H1 (cell line): ENCODE measurements around the gene AMZ1. TPM values are rescaled to one million over a fixed set of nuclear protein-coding genes. Genes with fewer than 3 reads are reported as not detected.

Experiments
- CHD1 ChIP-seq: IDR thresholded peaks from 2 replicates; pipeline ENCODE4 v1.6.1; 2012; ENCODE audit warnings: low read depth, low read length, improper control_type of control experiment
- HDAC6 ChIP-seq: IDR thresholded peaks from one replicate; pipeline ENCODE4 v1.7.1; 2012; ENCODE audit warnings: low read depth, mild to moderate bottlenecking, inconsistent platforms, low read length, moderate library complexity
- NANOG ChIP-seq: IDR thresholded peaks from 2 replicates; pipeline ENCODE4 v1.6.1; 2011; ENCODE audit warnings: low read length, low read depth, mild to moderate bottlenecking, inconsistent platforms; ENCODE audit not compliant: insufficient read depth, poor library complexity, severe bottlenecking
- POLR2AphosphoS5 ChIP-seq: IDR thresholded peaks from 2 replicates; pipeline ENCODE4 v1.6.1; 2011; ENCODE audit warnings: low read depth, low read length
- POU5F1 ChIP-seq: IDR thresholded peaks from 2 replicates; pipeline ENCODE4 v1.6.1; 2011; ENCODE audit warnings: low read depth, mild to moderate bottlenecking, low read length, moderate library complexity
- ZNF274 ChIP-seq: IDR thresholded peaks from 2 replicates; pipeline ENCODE4 v1.7.0; 2012; ENCODE audit warnings: low read length, borderline replicate concordance; ENCODE audit errors: extremely low read depth
- polyA plus RNA-seq, 7 experiments: library from polyadenylated mRNA; depleted of rRNA in 3 of 7; stranded (reverse) in 5 of 7; unstranded in 2 of 7; fragments of >200 nt in 5 of 7; fragments of 200-250 nt in 2 of 7; gene quantifications; 1 replicate in 5 of 7; 2 replicates in 1 of 7; 4 replicates in 1 of 7; pipeline versions ENCODE4 v1.2.1 to v1.2.3, GENCODE V29; 2011 to 2013; ENCODE audit warnings: missing spikeins in 2 of 7, mixed read lengths in 2 of 7
- total RNA-seq: library from RNA; stranded (reverse); fragmentation: NEBNext Ultra II Directional; extraction: Animal tissue kit (Norgen Biotek cat#: 25700); gene quantifications from 2 replicates; pipeline ENCODE4 v1.2.1, GENCODE V29; 2021
- TF ChIP-seq, protein P1 (sequence below): fragments of 300-600 bp; sonication (generic); IDR thresholded peaks from 2 replicates; pipeline ENCODE4 v1.7.1; 2012; ENCODE audit warnings: low read length, moderate library complexity, mild to moderate bottlenecking, inconsistent platforms; ENCODE audit not compliant: insufficient replicate concordance

AMZ1 gene
- total and polyA plus RNA-seq, 2 of the 8 experiments (the other 6 are each of a cell fraction or from before 2014, with no cell fraction given), result 0.59 to 1.4 TPM

DNA sequence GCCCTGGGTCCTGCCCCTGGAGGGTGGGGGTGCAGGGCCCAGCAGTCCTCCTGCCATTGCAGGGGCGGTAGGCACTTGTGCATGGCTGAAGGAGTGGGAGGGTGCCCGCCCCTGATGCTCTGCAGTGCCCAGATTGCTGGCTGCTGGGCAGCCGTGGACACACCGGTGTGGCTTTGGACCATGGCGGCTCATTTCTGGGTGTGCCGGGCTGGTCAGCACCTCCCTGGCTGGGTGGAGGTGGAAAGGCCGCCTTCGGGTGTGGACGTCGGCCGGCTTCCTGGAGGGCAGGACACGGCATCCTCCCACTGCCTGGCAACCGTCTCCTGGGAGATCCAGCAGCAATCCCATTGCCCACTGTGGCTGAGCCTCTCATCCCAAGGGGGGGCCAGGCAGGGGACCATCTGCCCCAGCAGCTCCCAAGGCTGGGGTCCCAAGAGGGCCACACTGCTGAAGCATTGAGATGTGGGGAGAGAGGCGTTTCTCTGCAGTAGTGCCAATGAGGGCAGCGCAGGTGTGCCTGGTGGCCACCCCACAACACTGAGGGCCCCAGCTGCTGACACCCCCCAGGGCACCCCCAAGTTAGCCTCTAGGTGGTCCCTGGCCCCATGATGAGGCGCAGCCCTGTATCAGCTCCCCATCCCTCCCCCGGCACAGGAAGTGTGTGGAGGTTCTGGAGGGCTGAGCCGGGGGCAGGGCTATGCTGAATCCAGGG is 43.3 kb upstream of the AMZ1 start (continued):
- TF ChIP-seq, protein P1, sequence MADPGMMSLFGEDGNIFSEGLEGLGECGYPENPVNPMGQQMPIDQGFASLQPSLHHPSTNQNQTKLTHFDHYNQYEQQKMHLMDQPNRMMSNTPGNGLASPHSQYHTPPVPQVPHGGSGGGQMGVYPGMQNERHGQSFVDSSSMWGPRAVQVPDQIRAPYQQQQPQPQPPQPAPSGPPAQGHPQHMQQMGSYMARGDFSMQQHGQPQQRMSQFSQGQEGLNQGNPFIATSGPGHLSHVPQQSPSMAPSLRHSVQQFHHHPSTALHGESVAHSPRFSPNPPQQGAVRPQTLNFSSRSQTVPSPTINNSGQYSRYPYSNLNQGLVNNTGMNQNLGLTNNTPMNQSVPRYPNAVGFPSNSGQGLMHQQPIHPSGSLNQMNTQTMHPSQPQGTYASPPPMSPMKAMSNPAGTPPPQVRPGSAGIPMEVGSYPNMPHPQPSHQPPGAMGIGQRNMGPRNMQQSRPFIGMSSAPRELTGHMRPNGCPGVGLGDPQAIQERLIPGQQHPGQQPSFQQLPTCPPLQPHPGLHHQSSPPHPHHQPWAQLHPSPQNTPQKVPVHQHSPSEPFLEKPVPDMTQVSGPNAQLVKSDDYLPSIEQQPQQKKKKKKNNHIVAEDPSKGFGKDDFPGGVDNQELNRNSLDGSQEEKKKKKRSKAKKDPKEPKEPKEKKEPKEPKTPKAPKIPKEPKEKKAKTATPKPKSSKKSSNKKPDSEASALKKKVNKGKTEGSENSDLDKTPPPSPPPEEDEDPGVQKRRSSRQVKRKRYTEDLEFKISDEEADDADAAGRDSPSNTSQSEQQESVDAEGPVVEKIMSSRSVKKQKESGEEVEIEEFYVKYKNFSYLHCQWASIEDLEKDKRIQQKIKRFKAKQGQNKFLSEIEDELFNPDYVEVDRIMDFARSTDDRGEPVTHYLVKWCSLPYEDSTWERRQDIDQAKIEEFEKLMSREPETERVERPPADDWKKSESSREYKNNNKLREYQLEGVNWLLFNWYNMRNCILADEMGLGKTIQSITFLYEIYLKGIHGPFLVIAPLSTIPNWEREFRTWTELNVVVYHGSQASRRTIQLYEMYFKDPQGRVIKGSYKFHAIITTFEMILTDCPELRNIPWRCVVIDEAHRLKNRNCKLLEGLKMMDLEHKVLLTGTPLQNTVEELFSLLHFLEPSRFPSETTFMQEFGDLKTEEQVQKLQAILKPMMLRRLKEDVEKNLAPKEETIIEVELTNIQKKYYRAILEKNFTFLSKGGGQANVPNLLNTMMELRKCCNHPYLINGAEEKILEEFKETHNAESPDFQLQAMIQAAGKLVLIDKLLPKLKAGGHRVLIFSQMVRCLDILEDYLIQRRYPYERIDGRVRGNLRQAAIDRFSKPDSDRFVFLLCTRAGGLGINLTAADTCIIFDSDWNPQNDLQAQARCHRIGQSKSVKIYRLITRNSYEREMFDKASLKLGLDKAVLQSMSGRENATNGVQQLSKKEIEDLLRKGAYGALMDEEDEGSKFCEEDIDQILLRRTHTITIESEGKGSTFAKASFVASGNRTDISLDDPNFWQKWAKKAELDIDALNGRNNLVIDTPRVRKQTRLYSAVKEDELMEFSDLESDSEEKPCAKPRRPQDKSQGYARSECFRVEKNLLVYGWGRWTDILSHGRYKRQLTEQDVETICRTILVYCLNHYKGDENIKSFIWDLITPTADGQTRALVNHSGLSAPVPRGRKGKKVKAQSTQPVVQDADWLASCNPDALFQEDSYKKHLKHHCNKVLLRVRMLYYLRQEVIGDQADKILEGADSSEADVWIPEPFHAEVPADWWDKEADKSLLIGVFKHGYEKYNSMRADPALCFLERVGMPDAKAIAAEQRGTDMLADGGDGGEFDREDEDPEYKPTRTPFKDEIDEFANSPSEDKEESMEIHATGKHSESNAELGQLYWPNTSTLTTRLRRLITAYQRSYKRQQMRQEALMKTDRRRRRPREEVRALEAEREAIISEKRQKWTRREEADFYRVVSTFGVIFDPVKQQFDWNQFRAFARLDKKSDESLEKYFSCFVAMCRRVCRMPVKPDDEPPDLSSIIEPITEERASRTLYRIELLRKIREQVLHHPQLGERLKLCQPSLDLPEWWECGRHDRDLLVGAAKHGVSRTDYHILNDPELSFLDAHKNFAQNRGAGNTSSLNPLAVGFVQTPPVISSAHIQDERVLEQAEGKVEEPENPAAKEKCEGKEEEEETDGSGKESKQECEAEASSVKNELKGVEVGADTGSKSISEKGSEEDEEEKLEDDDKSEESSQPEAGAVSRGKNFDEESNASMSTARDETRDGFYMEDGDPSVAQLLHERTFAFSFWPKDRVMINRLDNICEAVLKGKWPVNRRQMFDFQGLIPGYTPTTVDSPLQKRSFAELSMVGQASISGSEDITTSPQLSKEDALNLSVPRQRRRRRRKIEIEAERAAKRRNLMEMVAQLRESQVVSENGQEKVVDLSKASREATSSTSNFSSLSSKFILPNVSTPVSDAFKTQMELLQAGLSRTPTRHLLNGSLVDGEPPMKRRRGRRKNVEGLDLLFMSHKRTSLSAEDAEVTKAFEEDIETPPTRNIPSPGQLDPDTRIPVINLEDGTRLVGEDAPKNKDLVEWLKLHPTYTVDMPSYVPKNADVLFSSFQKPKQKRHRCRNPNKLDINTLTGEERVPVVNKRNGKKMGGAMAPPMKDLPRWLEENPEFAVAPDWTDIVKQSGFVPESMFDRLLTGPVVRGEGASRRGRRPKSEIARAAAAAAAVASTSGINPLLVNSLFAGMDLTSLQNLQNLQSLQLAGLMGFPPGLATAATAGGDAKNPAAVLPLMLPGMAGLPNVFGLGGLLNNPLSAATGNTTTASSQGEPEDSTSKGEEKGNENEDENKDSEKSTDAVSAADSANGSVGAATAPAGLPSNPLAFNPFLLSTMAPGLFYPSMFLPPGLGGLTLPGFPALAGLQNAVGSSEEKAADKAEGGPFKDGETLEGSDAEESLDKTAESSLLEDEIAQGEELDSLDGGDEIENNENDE, result no peak
- TF ChIP-seq HDAC6 (no peak), POLR2AphosphoS5 (no peak), POU5F1 (no peak), ZNF274 (no peak), CHD1 (no peak), NANOG (no peak)
- TF ChIP-seq, all 59 proteins: peak for 0
